HEK293T (cell line): ENCODE measurements around the gene NAMPT.

Source experiments
- CTCF ChIA-PET: fragments of 350-600 bp; formaldehyde crosslinking; extraction: SDS; loops from one replicate; lab custom pipeline; 2021; ENCODE audit warnings: antibody characterized with exemption, inconsistent platforms; lab: Yijun Ruan, JAX
- POLR2A ChIA-PET: fragments of 350-600 bp; formaldehyde crosslinking; extraction: SDS; loops from one replicate; lab custom pipeline; 2020; ENCODE audit warnings: antibody characterized with exemption, inconsistent platforms; lab: Yijun Ruan, JAX
- DNase-seq: peaks from one replicate; pipeline ENCODE4 v3.0.0; 2012; ENCODE audit warnings: mixed read lengths; ENCODE audit errors: extremely low spot score
- ARNT ChIP-seq: fragments of 450-650 bp; IDR thresholded peaks from 2 replicates; pipeline ENCODE4 v1.6.1; 2017; ENCODE audit warnings: mild to moderate bottlenecking
- BHLHE40 ChIP-seq: fragments of 450-650 bp; IDR thresholded peaks from 2 replicates; pipeline ENCODE4 v1.6.1; 2016; ENCODE audit warnings: mild to moderate bottlenecking, moderate library complexity, borderline replicate concordance
- CTBP1 ChIP-seq: fragments of 450-650 bp; IDR thresholded peaks from 2 replicates; pipeline ENCODE4 v1.6.1; 2016; ENCODE audit warnings: borderline replicate concordance
- ELF4 ChIP-seq: fragments of 450-650 bp; IDR thresholded peaks from 2 replicates; pipeline ENCODE4 v1.6.1; 2017; ENCODE audit warnings: antibody characterized with exemption
- FOXA1 ChIP-seq: fragments of 450-650 bp; IDR thresholded peaks from 2 replicates; pipeline ENCODE4 v1.6.1; 2016; ENCODE audit warnings: mild to moderate bottlenecking
- FOXK2 ChIP-seq: fragments of 450-650 bp; IDR thresholded peaks from 2 replicates; pipeline ENCODE4 v1.6.1; 2016; ENCODE audit warnings: mild to moderate bottlenecking
- FOXM1 ChIP-seq: fragments of 450-650 bp; IDR thresholded peaks from 2 replicates; pipeline ENCODE4 v1.6.1; 2017; ENCODE audit warnings: mild to moderate bottlenecking, borderline replicate concordance
- HDGF ChIP-seq: fragments of 450-650 bp; IDR thresholded peaks from 2 replicates; pipeline ENCODE4 v1.6.1; 2017; ENCODE audit warnings: antibody characterized with exemption, borderline replicate concordance
- L3MBTL2 ChIP-seq: fragments of 450-650 bp; conservative IDR thresholded peaks from 2 replicates; pipeline ENCODE4 v1.6.1; 2016; ENCODE audit warnings: mild to moderate bottlenecking
- LEF1 ChIP-seq: fragments of 450-650 bp; IDR thresholded peaks from 2 replicates; pipeline ENCODE4 v1.6.1; 2017; ENCODE audit warnings: mild to moderate bottlenecking, borderline replicate concordance
- NFRKB ChIP-seq: fragments of 450-650 bp; IDR thresholded peaks from 2 replicates; pipeline ENCODE4 v1.6.1; 2016; ENCODE audit warnings: mild to moderate bottlenecking, moderate library complexity
- PKNOX1 ChIP-seq: fragments of 450-650 bp; IDR thresholded peaks from 2 replicates; pipeline ENCODE4 v1.6.1; 2016
- SP1 ChIP-seq: fragments of 450-650 bp; IDR thresholded peaks from 2 replicates; pipeline ENCODE4 v1.6.1; 2017
- SUZ12 ChIP-seq: fragments of 450-650 bp; IDR thresholded peaks from 2 replicates; pipeline ENCODE4 v1.6.1; 2016; ENCODE audit warnings: mild to moderate bottlenecking
- TARDBP ChIP-seq: fragments of 450-650 bp; IDR thresholded peaks from 2 replicates; pipeline ENCODE4 v1.6.1; 2016
- ZNF384 ChIP-seq: fragments of 450-650 bp; IDR thresholded peaks from 2 replicates; pipeline ENCODE4 v1.6.1; 2016

The NAMPT gene

GRCh38 chr7:106258789-106259188 is 26.0 kb downstream of the NAMPT start:
- no peak for DNase-seq
- TF ChIP-seq BHLHE40 (no peak), FOXK2 (no peak), CTBP1 (no peak), NFRKB (no peak), L3MBTL2 (no peak), PKNOX1 (no peak), SP1 (no peak), ARNT (no peak), ELF4 (no peak)
- CTCF ChIA-PET = no interaction called here
- POLR2A ChIA-PET = no interaction called here

- no peak for DNase-seq
- POLR2A ChIA-PET = no interaction called here
- TF ChIP-seq CTBP1 (no peak), ARNT (no peak), ELF4 (no peak), FOXA1 (no peak), FOXK2 (no peak)
- CTCF ChIA-PET = no interaction called here
Measured at GRCh38 chr7:106257752-106258151, 27.0 kb downstream of the NAMPT start.

GRCh38 chr7:106256144-106256543 is 28.6 kb downstream of the NAMPT start:
- no peak for DNase-seq
- POLR2A ChIA-PET = no interaction called here
- CTCF ChIA-PET = no interaction called here
- no peak for TF ChIP-seq L3MBTL2
- TF ChIP-seq FOXM1 = no peak

- DNase-seq = no peak
- CTCF ChIA-PET = no interaction called here
- TF ChIP-seq HDGF = no peak
- TF ChIP-seq FOXM1 = no peak
- TF ChIP-seq FOXA1 = no peak
- TF ChIP-seq LEF1 = no peak
- TF ChIP-seq TARDBP = no peak
- no peak for TF ChIP-seq L3MBTL2
- TF ChIP-seq SP1 = no peak
- no peak for TF ChIP-seq CTBP1
- TF ChIP-seq ZNF384 = no peak
- no peak for TF ChIP-seq FOXK2
- no peak for TF ChIP-seq PKNOX1
- TF ChIP-seq NFRKB = no peak
- TF ChIP-seq ARNT = no peak
- TF ChIP-seq SUZ12 = no peak
- TF ChIP-seq BHLHE40 = no peak
- no peak for TF ChIP-seq ELF4
- POLR2A ChIA-PET = no interaction called here
Measured at GRCh38 chr7:106255246-106255645, 29.5 kb downstream of the NAMPT start.

- ChIA-PET POLR2A (no interaction called here), CTCF (no interaction called here)
- TF ChIP-seq FOXM1 = no peak
- no peak for TF ChIP-seq FOXK2
- TF ChIP-seq ARNT = no peak
- no peak for TF ChIP-seq HDGF
- TF ChIP-seq LEF1 = no peak
- no peak for TF ChIP-seq TARDBP
- TF ChIP-seq FOXA1 = no peak
- TF ChIP-seq PKNOX1 = no peak
- TF ChIP-seq SP1 = no peak
- TF ChIP-seq NFRKB = no peak
- no peak for TF ChIP-seq CTBP1
- no peak for TF ChIP-seq L3MBTL2
- no peak for TF ChIP-seq SUZ12
- DNase-seq = no peak
Measured at GRCh38 chr7:106254525-106255116, 30.2 kb downstream of the NAMPT start.

- CTCF ChIA-PET = no interaction called here
- no peak for DNase-seq
- TF ChIP-seq PKNOX1 (no peak), HDGF (no peak), FOXK2 (no peak), LEF1 (no peak), L3MBTL2 (no peak), ARNT (no peak), NFRKB (no peak), BHLHE40 (no peak), CTBP1 (no peak), FOXA1 (no peak), SUZ12 (no peak), ZNF384 (no peak), TARDBP (no peak), SP1 (no peak), ELF4 (no peak), FOXM1 (no peak)
- POLR2A ChIA-PET = no interaction called here
Measured at GRCh38 chr7:106252568-106252967, 32.2 kb downstream of the NAMPT start.
